Inferior parietal cortex (tissue), 1 donor: ENCODE results near the gene ACTR1B.
"Not testable (repeated sequence)": the region's sequence is repeated elsewhere in the genome, so short reads cannot be mapped to it uniquely, and the experiment has no call there.

ENCODE experiments used
- DNase-seq: peaks from one replicate; pipeline ENCODE4 v3.0.0-alpha.2; 2016; ENCODE audit errors: extremely low spot score

The ACTR1B gene

GRCh38 chr2:97688062-97688827 is 24.4 kb upstream of the ACTR1B start:
- DNase-seq, result no peak

- DNase-seq, result not testable (repeated sequence)
These were observed 23.4 kb upstream of the ACTR1B start for GRCh38 chr2:97687235-97687634.

GRCh38 chr2:97678298-97678697 is 14.5 kb upstream of the ACTR1B start:
- DNase-seq, result no peak

- DNase-seq, result no peak
These were observed 13.6 kb upstream of the ACTR1B start for GRCh38 chr2:97677480-97677879.

GRCh38 chr2:97676620-97677019 is 12.8 kb upstream of the ACTR1B start:
- DNase-seq, result no peak

GRCh38 chr2:97675430-97676113 is 11.7 kb upstream of the ACTR1B start:
- no peak for DNase-seq

- no peak for DNase-seq
These were observed 10.1 kb upstream of the ACTR1B start for GRCh38 chr2:97673915-97674283.

- DNase-seq, result no peak
These were observed 9.5 kb upstream of the ACTR1B start for GRCh38 chr2:97673182-97673914.

- not testable (repeated sequence) for DNase-seq
These were observed 8.8 kb upstream of the ACTR1B start for GRCh38 chr2:97672606-97673140.

GRCh38 chr2:97671526-97671925 is 7.7 kb upstream of the ACTR1B start:
- DNase-seq, result no peak

- no peak for DNase-seq
These were observed 6.6 kb upstream of the ACTR1B start for GRCh38 chr2:97670471-97670870.

- no peak for DNase-seq
These were observed 5.6 kb upstream of the ACTR1B start, which contains the start of gene C2orf92 for GRCh38 chr2:97669448-97669847. TSS of gene C2orf92 (plus strand) at chr2:97669713. CDS start at chr2:97669789, 76 bp downstream.

GRCh38 chr2:97664636-97664970 is 759 bp upstream of the ACTR1B start:
- DNase-seq, result peak; percentile 35

- no peak for DNase-seq
These were observed 250 bp downstream of the ACTR1B start for GRCh38 chr2:97663626-97663961.

- peak; percentile 47 for DNase-seq
These were observed 784 bp downstream of the ACTR1B start for GRCh38 chr2:97662895-97663625.

- DNase-seq, result no peak
These were observed 1.4 kb downstream of the ACTR1B start for GRCh38 chr2:97662386-97662894.

- no peak for DNase-seq
These were observed 1.9 kb downstream of the ACTR1B start for GRCh38 chr2:97661927-97662326.

GRCh38 chr2:97660775-97661389 is 3.0 kb downstream of the ACTR1B start:
- no peak for DNase-seq

- DNase-seq, result no peak
These were observed 3.6 kb downstream of the ACTR1B start for GRCh38 chr2:97660044-97660774.

- no peak for DNase-seq
These were observed 4.4 kb downstream of the ACTR1B start for GRCh38 chr2:97659256-97660043.
